Dermis blood vessel endothelial cell (primary cell): Measurements from ENCODE around the gene SPEF1. TPM values are rescaled to one million over a fixed set of nuclear protein-coding genes. Genes with fewer than 3 reads are reported as not detected.
"Not testable (repeated sequence)": the region's sequence is repeated elsewhere in the genome, so short reads cannot be mapped to it uniquely, and the experiment has no call there.

ENCODE experiments used
- DNase-seq: peaks from one replicate; pipeline ENCODE4 v3.0.0; 2010
- total RNA-seq: library from RNA; depleted of rRNA; stranded (reverse); fragments of >200 nt; gene quantifications from 2 replicates; pipeline ENCODE4 v1.2.3, GENCODE V29; 2014

Gene SPEF1
- total RNA-seq, 1 donor from 2014 or later = not detected

- no peak for DNase-seq
Observed at GRCh38 chr20:3808544-3808943, 27.3 kb upstream of the SPEF1 start.

GRCh38 chr20:3804781-3805180, 23.5 kb upstream of the SPEF1 start:
- no peak for DNase-seq

GRCh38 chr20:3804254-3804751, 23.1 kb upstream of the SPEF1 start:
- no peak for DNase-seq

- no peak for DNase-seq
Observed at GRCh38 chr20:3803854-3804253, 22.6 kb upstream of the SPEF1 start.

- no peak for DNase-seq
Observed at GRCh38 chr20:3803289-3803688, 22.0 kb upstream of the SPEF1 start.

GRCh38 chr20:3802524-3803239, 21.4 kb upstream of the SPEF1 start:
- DNase-seq = no peak

GRCh38 chr20:3801846-3802245, 20.6 kb upstream of the SPEF1 start:
- no peak for DNase-seq

GRCh38 chr20:3801299-3801698, 20.1 kb upstream of the SPEF1 start:
- DNase-seq = no peak

GRCh38 chr20:3800878-3801260, 19.6 kb upstream of the SPEF1 start:
- no peak for DNase-seq

GRCh38 chr20:3800256-3800877, 19.1 kb upstream of the SPEF1 start:
- DNase-seq = no peak

- no peak for DNase-seq
Observed at GRCh38 chr20:3798908-3799248, 17.6 kb upstream of the SPEF1 start.

- DNase-seq = no peak
Observed at GRCh38 chr20:3798373-3798768, 17.1 kb upstream of the SPEF1 start.

GRCh38 chr20:3797592-3798372, 16.5 kb upstream of the SPEF1 start:
- DNase-seq = no peak

- DNase-seq = no peak
Observed at GRCh38 chr20:3797226-3797545, 15.9 kb upstream of the SPEF1 start.

GRCh38 chr20:3796477-3797225, 15.4 kb upstream of the SPEF1 start:
- no peak for DNase-seq

- peak; percentile 91 for DNase-seq
Observed at GRCh38 chr20:3795511-3796468, 14.5 kb upstream of the SPEF1 start, which contains the start of gene CDC25B. Gene CDC25B, plus strand, starts transcription at chr20:3796310. Its CDS starts 222 bp downstream, at chr20:3796532.

GRCh38 chr20:3794701-3795420, 13.6 kb upstream of the SPEF1 start:
- no peak for DNase-seq

GRCh38 chr20:3794168-3794567, 12.9 kb upstream of the SPEF1 start:
- DNase-seq = not testable (repeated sequence)

- DNase-seq = not testable (repeated sequence)
Observed at GRCh38 chr20:3789201-3789600, 8.0 kb upstream of the SPEF1 start.

GRCh38 chr20:3788685-3789155, 7.5 kb upstream of the SPEF1 start:
- no peak for DNase-seq
